A204.1 (cell line): ENCODE measurements around the gene PEMT.

Experiments used
- FAIRE-seq: peaks from 2 replicates; lab custom pipeline; 2012; peaks lifted over from hg19 to GRCh38; lab: Jason Lieb, UNC

The PEMT gene

GRCh38 chr17:17535957-17536356 lies 55.6 kb downstream of the PEMT start:
- no peak for FAIRE-seq

GRCh38 chr17:17533901-17534441 lies 57.5 kb downstream of the PEMT start:
- FAIRE-seq = no peak

- no peak for FAIRE-seq
Measured at GRCh38 chr17:17532991-17533390, 58.5 kb downstream of the PEMT start.

- no peak for FAIRE-seq
Measured at GRCh38 chr17:17531156-17531555, 60.4 kb downstream of the PEMT start.

- no peak for FAIRE-seq
Measured at GRCh38 chr17:17528696-17529652, 62.5 kb downstream of the PEMT start.

- no peak for FAIRE-seq
Measured at GRCh38 chr17:17527956-17528500, 63.5 kb downstream of the PEMT start.

GRCh38 chr17:17527534-17527933 lies 64.0 kb downstream of the PEMT start:
- FAIRE-seq = no peak

GRCh38 chr17:17526369-17526768 lies 65.1 kb downstream of the PEMT start:
- no peak for FAIRE-seq

GRCh38 chr17:17525956-17526355 lies 65.6 kb downstream of the PEMT start:
- FAIRE-seq = no peak

GRCh38 chr17:17525311-17525710 lies 66.2 kb downstream of the PEMT start:
- no peak for FAIRE-seq

- no peak for FAIRE-seq
Measured at GRCh38 chr17:17523731-17524490, 67.6 kb downstream of the PEMT start.

GRCh38 chr17:17523001-17523730 lies 68.3 kb downstream of the PEMT start:
- no peak for FAIRE-seq

- no peak for FAIRE-seq
Measured at GRCh38 chr17:17520599-17521232, 70.8 kb downstream of the PEMT start.

- FAIRE-seq = no peak
Measured at GRCh38 chr17:17519886-17520285, 71.6 kb downstream of the PEMT start.

- FAIRE-seq = no peak
Measured at GRCh38 chr17:17518951-17519350, 72.6 kb downstream of the PEMT start.

GRCh38 chr17:17518014-17518413 lies 73.5 kb downstream of the PEMT start:
- no peak for FAIRE-seq

GRCh38 chr17:17516941-17517720 lies 74.4 kb downstream of the PEMT start:
- no peak for FAIRE-seq

GRCh38 chr17:17515934-17516930 lies 75.3 kb downstream of the PEMT start:
- no peak for FAIRE-seq
